Sigmoid colon (tissue), 7 donors: ENCODE measurements around the gene SP5. TPM values are rescaled to one million over a fixed set of nuclear protein-coding genes. Genes with fewer than 3 reads are reported as not detected.

Experiments used
- DNase-seq: peaks from one replicate; pipeline ENCODE4 v3.0.0-alpha.2; 2019
- H3K27ac ChIP-seq, 4 donors: fragments of 200-600 bp; sonication (generic); one replicate each; pipeline ENCODE4 v1.5.1; 2016 to 2019; ENCODE audit warnings: mild to moderate bottlenecking in 1 of 4
- H3K27me3 ChIP-seq, 3 donors: fragments of 200-600 bp; sonication (generic); one replicate each; pipeline ENCODE4 v1.5.1; 2019; ENCODE audit warnings: mild to moderate bottlenecking in 1 of 3
- H3K36me3 ChIP-seq, 4 donors: fragments of 200-600 bp; sonication (generic); one replicate each; pipeline ENCODE4 v1.5.1; 2016 to 2019
- H3K4me1 ChIP-seq, 4 donors: fragments of 200-600 bp; sonication (generic); one replicate each; pipeline ENCODE4 v1.5.1; 2017 to 2019
- H3K4me3 ChIP-seq, 4 donors: fragments of 200-600 bp; sonication (generic); one replicate each; pipeline ENCODE4 v1.5.1; 2017 to 2019; ENCODE audit warnings: mild to moderate bottlenecking in 2 of 4, moderate library complexity in 1 of 4
- H3K9me3 ChIP-seq, 4 donors: fragments of 200-600 bp in 3 of 4; sonication (generic) in 3 of 4; one replicate each; pipeline versions ENCODE4 v1.5.1 to v1.6.1; 2013 to 2019
- CTCF ChIP-seq, 4 experiments: fragments of 450-650 bp in 3 of 4; fragments of 200-600 bp in 1 of 4; IDR thresholded peaks; one replicate each; pipeline ENCODE4 v1.5.1; 2016 to 2019; ENCODE audit warnings: antibody characterized with exemption in 4 of 4, mild to moderate bottlenecking in 3 of 4, moderate library complexity in 2 of 4
- EP300 ChIP-seq, 4 donors: sonication (generic); formaldehyde crosslinking; IDR thresholded peaks; one replicate each; pipeline ENCODE4 v1.6.1; 2017; ENCODE audit warnings: antibody characterized with exemption in 4 of 4
- POLR2A ChIP-seq, 2 donors: fragments of 450-650 bp; IDR thresholded peaks; one replicate each; pipeline ENCODE4 v1.6.1; 2016; ENCODE audit warnings: antibody characterized with exemption in 2 of 2, mild to moderate bottlenecking in 2 of 2, moderate library complexity in 2 of 2
- POLR2AphosphoS5 ChIP-seq, 4 donors: sonication (generic); formaldehyde crosslinking; IDR thresholded peaks; one replicate each; pipeline ENCODE4 v1.6.1; 2017; ENCODE audit warnings: antibody characterized with exemption in 4 of 4
- whole genome bisulfite sequencing, 2 donors: extraction: QIAGEN DNeasy Blood & Tissue Kit; methylation state at CpG; one replicate each; pipeline ENCODE4 v1.1.7; 2013; 5-methylcytosine and 5-hydroxymethylcytosine counted together
- intact Hi-C: fragments of 100-400 bp; cut with DNase I; formaldehyde crosslinking; loops from one replicate; pipeline ENCODE4 v1.15.1; 2023
- polyA plus RNA-seq, 3 donors: library from polyadenylated mRNA; stranded (reverse); fragments of 200-250 nt; gene quantifications; one replicate each; pipeline ENCODE4 v1.2.3, GENCODE V29; 2013
- total RNA-seq, 4 donors: library from RNA; depleted of rRNA; stranded (reverse); fragments of >200 nt; gene quantifications; one replicate each; pipeline ENCODE4 v1.1.0, GENCODE V29; 2016
- donor health status: healthy with polysubstance abuse.
- donor health status: Bipolar disorder and iron deficiency.
- donor health status: healthy.

Gene SP5
- total and polyA plus RNA-seq, 7 donors = 0.69 to 4.6 (median 1.2) TPM

DNA sequence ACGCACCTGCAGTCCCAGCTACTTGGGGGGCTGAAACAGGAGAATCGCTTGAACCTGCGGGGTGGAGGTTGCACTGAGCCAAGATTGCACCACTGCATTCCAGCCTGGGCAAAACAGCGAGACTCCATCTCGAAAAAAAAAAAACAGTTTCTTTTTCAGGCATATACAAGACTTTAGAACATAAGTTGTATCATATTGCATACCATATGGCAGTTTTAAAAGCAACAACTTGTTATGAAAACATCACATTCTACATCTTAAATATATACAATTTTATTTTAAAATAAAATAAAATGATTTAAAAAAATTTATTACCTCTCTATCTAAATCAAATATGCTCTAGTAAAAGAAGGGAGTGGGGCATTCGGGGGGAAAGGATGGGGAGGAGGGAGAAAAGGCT, 39.4 kb upstream of the SP5 start:
- H3K27me3 ChIP-seq = no peaks in the 10 kb centered on the region
- H3K9me3 ChIP-seq = no peaks in the 10 kb centered on the region
- no peak overlapping the region for H3K4me3 ChIP-seq
- H3K36me3 ChIP-seq = no peaks in the 10 kb centered on the region
- TF ChIP-seq POLR2AphosphoS5 (IDR thresholded peaks at IDR 0.05) (no peak), EP300 (IDR thresholded peaks at IDR 0.05) (no peak), POLR2A (IDR thresholded peaks at IDR 0.05) (no peak), CTCF (IDR thresholded peaks at IDR 0.05) (no peak)
- no peak overlapping the region for H3K27ac ChIP-seq
- no peak for DNase-seq
- peaks cover 0 to 9% (median 0%) of the 10 kb centered on the region in 4 donors for H3K4me1 ChIP-seq
- intact Hi-C loops = no loop called here
- 84 to 92% methylated on average over 6 of the region's 6 CpGs for WGBS, 2 donors

DNA sequence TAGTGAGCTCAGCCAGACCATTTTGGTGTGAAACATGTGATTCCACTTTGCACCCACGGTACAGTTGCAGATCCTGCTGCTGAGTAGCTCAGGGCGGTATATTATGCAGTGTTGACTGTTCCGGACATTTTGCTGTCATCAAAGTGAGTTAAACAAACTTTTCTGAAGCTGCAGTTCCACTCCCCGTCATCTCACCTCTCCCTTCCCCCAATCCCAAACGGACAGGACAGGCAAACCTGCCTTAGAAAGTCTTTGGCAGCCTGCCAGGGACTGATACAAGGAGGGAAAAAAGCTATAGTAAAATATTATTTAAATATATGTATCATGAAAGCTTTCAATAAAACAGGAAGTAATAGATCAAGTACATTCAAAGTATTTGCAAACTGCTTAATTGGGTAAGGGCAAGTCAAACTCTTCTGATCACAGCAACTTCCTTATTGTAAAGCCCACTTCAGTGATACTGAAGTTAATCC, 35.5 kb upstream of the SP5 start:
- DNase-seq = no peak
- Histone ChIP-seq H3K27ac (no peak overlapping the region), H3K4me1 (peaks cover 0 to 9% (median 0%) of the 10 kb centered on the region in 4 donors), H3K4me3 (no peak overlapping the region), H3K27me3 (no peaks in the 10 kb centered on the region), H3K36me3 (no peaks in the 10 kb centered on the region), H3K9me3 (no peaks in the 10 kb centered on the region)
- WGBS, 2 donors = 4 to 42% methylated on average over 5 of the region's 5 CpGs
- TF ChIP-seq POLR2A (IDR thresholded peaks at IDR 0.05) = no peak
- intact Hi-C loops = no loop called here

DNA sequence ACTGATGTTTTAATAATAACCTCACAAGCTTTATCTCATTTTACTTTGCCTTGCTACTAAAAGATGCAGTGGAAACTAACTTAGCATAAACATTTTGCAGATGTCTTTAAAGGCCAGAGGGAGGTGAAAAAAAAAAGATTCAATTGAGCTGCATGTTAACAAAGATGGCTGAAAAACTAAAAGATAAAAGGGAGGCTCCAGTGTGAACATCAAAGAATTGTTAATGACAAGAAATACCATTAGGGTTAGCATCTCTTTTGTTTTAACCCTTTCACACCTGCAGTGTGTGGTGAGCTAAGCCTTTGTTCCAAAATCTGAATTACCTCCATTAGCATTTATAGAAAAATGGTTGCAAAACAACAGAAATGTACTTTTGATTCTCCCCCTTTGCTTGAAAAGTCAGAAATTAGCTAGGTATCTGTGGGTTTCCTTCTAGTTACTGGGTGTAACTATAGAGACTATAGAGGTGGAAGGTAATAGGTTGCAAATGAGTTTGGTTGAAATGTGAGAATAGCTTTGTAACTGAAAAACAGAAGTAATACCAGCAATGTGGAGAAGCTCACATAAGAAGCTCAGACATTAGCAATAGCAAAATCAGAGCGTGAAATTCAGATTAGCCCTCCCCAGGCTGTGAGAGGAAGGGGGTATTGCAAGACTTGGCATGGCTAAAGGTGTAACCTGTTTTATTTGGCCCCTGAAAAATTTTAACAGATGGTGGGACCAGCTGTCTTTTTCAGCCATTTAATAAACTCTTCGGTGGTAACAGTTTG, 34.8 kb upstream of the SP5 start:
- TF ChIP-seq POLR2AphosphoS5 (IDR thresholded peaks at IDR 0.05) = no peak
- no peak for TF ChIP-seq CTCF (IDR thresholded peaks at IDR 0.05)
- no peak for TF ChIP-seq POLR2A (IDR thresholded peaks at IDR 0.05)
- TF ChIP-seq EP300 (IDR thresholded peaks at IDR 0.05) = no peak

DNA sequence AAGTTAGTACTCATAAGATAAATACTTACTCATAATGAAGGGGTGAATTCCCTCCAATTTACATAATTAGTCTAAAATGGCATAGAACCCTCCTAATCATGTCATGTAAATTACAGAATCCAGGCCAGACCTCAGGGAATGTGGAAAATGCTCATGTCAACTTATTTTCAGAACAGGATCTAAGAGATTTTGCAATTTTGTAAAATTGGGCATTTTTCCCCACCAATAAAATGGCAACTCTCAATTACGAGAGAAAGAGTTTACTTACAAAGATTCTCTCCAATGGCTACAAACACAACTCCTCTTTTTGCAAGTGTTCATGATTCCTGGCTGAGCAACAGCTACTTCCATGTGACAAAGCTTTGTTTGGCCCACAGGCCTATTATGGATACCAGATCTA, 33.8 kb upstream of the SP5 start:
- 89 to 91% methylated on average over 1 of the region's 1 CpG for WGBS, 2 donors
- no peak for DNase-seq
- Histone ChIP-seq H3K4me1 (peaks cover 0 to 9% (median 0%) of the 10 kb centered on the region in 4 donors), H3K27me3 (no peaks in the 10 kb centered on the region), H3K9me3 (no peaks in the 10 kb centered on the region), H3K36me3 (no peaks in the 10 kb centered on the region), H3K4me3 (no peak overlapping the region), H3K27ac (peak overlapping the region in 1 of 4 donors; percentile 7)
- TF ChIP-seq POLR2A (IDR thresholded peaks at IDR 0.05) (no peak), POLR2AphosphoS5 (IDR thresholded peaks at IDR 0.05) (peak in 1 of 4 donors; percentile 3), CTCF (IDR thresholded peaks at IDR 0.05) (no peak), EP300 (IDR thresholded peaks at IDR 0.05) (no peak)
- intact Hi-C loops = no loop called here

More for the DNA sequence above, 34.8 kb upstream of the SP5 start:
- WGBS, 2 donors = 71 to 80% methylated on average over 2 of the region's 2 CpGs
- Histone ChIP-seq H3K36me3 (no peaks in the 10 kb centered on the region), H3K27me3 (no peaks in the 10 kb centered on the region), H3K4me3 (no peak overlapping the region), H3K27ac (peak overlapping the region in 1 of 4 donors; percentile 7), H3K4me1 (peaks cover 0 to 9% (median 0%) of the 10 kb centered on the region in 4 donors), H3K9me3 (no peaks in the 10 kb centered on the region)
- intact Hi-C loops = no loop called here
- no peak for DNase-seq

DNA sequence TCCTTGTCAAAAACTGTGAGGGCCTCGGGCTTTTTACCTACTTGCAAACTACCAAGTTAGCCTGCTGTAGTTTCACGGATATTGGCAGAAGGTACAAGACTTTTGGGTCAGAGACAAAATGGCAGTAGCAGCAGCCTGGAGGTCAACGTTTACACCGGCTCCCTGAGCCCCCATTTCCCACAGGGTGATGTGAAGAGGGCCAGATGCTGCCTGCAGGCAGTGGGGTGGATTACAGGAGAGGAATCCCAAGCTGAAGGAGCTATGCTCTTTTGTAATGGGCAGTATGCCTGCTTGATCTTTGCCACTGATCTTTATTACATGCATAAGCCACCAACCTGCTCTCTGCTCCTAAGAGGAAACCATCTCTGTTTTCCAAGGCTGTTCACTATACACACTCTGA, 29.5 kb upstream of the SP5 start:
- Histone ChIP-seq H3K36me3 (no peaks in the 10 kb centered on the region), H3K4me1 (no peaks in the 10 kb centered on the region), H3K27ac (no peak overlapping the region), H3K27me3 (no peaks in the 10 kb centered on the region), H3K9me3 (no peaks in the 10 kb centered on the region), H3K4me3 (no peak overlapping the region)
- TF ChIP-seq CTCF (IDR thresholded peaks at IDR 0.05) (no peak), POLR2A (IDR thresholded peaks at IDR 0.05) (no peak), POLR2AphosphoS5 (IDR thresholded peaks at IDR 0.05) (no peak), EP300 (IDR thresholded peaks at IDR 0.05) (no peak)
- WGBS, 2 donors = 62 to 76% methylated on average over 4 of the region's 4 CpGs
- intact Hi-C loops = no loop called here
- no peak for DNase-seq
